HUES64 (cell line): ENCODE measurements around the gene GALNT10.

Experiments used
- H3K27ac ChIP-seq: 2 replicates; pipeline ENCODE4 v1.7.0; 2013; ENCODE audit warnings: low read depth, low read length, inconsistent platforms
- H3K27me3 ChIP-seq: 2 replicates; pipeline ENCODE4 v1.6.1; 2013; ENCODE audit warnings: mild to moderate bottlenecking, low read length; ENCODE audit not compliant: insufficient read depth
- H3K36me3 ChIP-seq: 2 replicates; pipeline ENCODE4 v1.6.1; 2013; ENCODE audit warnings: mild to moderate bottlenecking, low read length; ENCODE audit not compliant: insufficient read depth
- H3K4me1 ChIP-seq: 2 replicates; pipeline ENCODE4 v1.6.1; 2013; ENCODE audit warnings: mild to moderate bottlenecking, low read length, moderate library complexity; ENCODE audit not compliant: insufficient read depth
- H3K4me3 ChIP-seq: 2 replicates; pipeline ENCODE4 v1.5.1; 2013; ENCODE audit warnings: mild to moderate bottlenecking, low read length, moderate library complexity
- H3K9ac ChIP-seq: 2 replicates; pipeline ENCODE4 v1.6.1; 2013; ENCODE audit warnings: mild to moderate bottlenecking, low read depth, low read length
- H3K9me3 ChIP-seq: 2 replicates; pipeline ENCODE4 v1.6.1; 2013; ENCODE audit warnings: low read depth, low read length; ENCODE audit not compliant: insufficient read depth
- WGBS: fragments of 150-250, 120-280 bp; methylation state at CpG from one replicate; pipeline ENCODE4 v1.1.7; 2013; ENCODE audit warnings: missing lambda C conversion rate; 5-methylcytosine and 5-hydroxymethylcytosine counted together

GALNT10 gene

GRCh38 chr5:154253807-154254206, 63.3 kb downstream of the GALNT10 start:
- no peak overlapping the region for H3K9ac ChIP-seq
- H3K9me3 ChIP-seq, result no peaks in the 10 kb centered on the region
- 84% methylated on average over 2 of the region's 2 CpGs for WGBS
- no peaks in the 10 kb centered on the region for H3K36me3 ChIP-seq
- peaks cover 8% of the 10 kb centered on the region for H3K4me1 ChIP-seq
- no peaks in the 10 kb centered on the region for H3K27me3 ChIP-seq
- H3K4me3 ChIP-seq, result no peak overlapping the region
- H3K27ac ChIP-seq, result no peak overlapping the region

DNA sequence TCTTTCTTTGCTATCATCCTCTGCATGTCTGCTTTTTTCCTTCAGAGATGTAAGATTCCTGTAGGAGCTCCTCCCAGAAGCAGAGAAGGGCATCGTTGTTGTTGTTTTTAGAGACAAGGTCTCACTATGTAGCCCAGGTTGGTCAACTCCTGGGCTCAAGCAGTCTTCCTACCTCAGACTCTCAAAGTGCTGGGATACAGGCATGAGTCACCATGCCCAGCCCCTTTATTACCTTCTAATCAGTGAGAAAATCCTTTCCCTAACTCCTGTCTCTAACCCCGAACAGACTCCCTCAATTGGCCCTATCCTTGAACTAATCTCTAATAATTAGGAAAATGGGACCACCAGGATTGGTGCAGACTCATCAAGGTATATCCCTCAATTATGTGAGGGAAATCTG, 64.4 kb downstream of the GALNT10 start:
- Histone ChIP-seq H3K27me3 (no peaks in the 10 kb centered on the region), H3K9me3 (no peaks in the 10 kb centered on the region), H3K4me1 (peaks cover 19% of the 10 kb centered on the region), H3K9ac (no peak overlapping the region), H3K4me3 (no peak overlapping the region), H3K27ac (no peak overlapping the region), H3K36me3 (no peaks in the 10 kb centered on the region)
- WGBS, result 95% methylated on average over 2 of the region's 2 CpGs

GRCh38 chr5:154257046-154257445, 66.5 kb downstream of the GALNT10 start:
- Histone ChIP-seq H3K9me3 (no peaks in the 10 kb centered on the region), H3K9ac (no peak overlapping the region), H3K36me3 (no peaks in the 10 kb centered on the region), H3K4me3 (no peak overlapping the region), H3K27ac (no peak overlapping the region), H3K4me1 (peaks cover 41% of the 10 kb centered on the region), H3K27me3 (no peaks in the 10 kb centered on the region)
- WGBS, result 86% methylated on average over 2 of the region's 2 CpGs

- H3K27ac ChIP-seq, result no peak overlapping the region
- peaks cover 41% of the 10 kb centered on the region for H3K4me1 ChIP-seq
- H3K36me3 ChIP-seq, result no peaks in the 10 kb centered on the region
- H3K27me3 ChIP-seq, result no peaks in the 10 kb centered on the region
- H3K9ac ChIP-seq, result no peak overlapping the region
- no peak overlapping the region for H3K4me3 ChIP-seq
- H3K9me3 ChIP-seq, result no peaks in the 10 kb centered on the region
- WGBS, result 79% methylated on average over 2 of the region's 2 CpGs
Measured at GRCh38 chr5:154258531-154259217, 68.1 kb downstream of the GALNT10 start.

- Histone ChIP-seq H3K9me3 (no peaks in the 10 kb centered on the region), H3K9ac (no peak overlapping the region), H3K36me3 (no peaks in the 10 kb centered on the region), H3K27me3 (no peaks in the 10 kb centered on the region), H3K4me1 (peaks cover 47% of the 10 kb centered on the region), H3K4me3 (no peak overlapping the region), H3K27ac (no peak overlapping the region; the same call in 1 of the 2 replicates)
- WGBS, result 45% methylated on average over 6 of the region's 6 CpGs
Measured at GRCh38 chr5:154260224-154260927, 69.8 kb downstream of the GALNT10 start.

- no peak overlapping the region for H3K4me3 ChIP-seq
- H3K27me3 ChIP-seq, result no peaks in the 10 kb centered on the region
- H3K27ac ChIP-seq, result no peak overlapping the region
- H3K36me3 ChIP-seq, result no peaks in the 10 kb centered on the region
- H3K4me1 ChIP-seq, result peaks cover 52% of the 10 kb centered on the region
- no peaks in the 10 kb centered on the region for H3K9me3 ChIP-seq
- WGBS, result 91% methylated on average over 2 of the region's 2 CpGs
- H3K9ac ChIP-seq, result no peak overlapping the region
Measured at GRCh38 chr5:154262342-154262741, 71.8 kb downstream of the GALNT10 start.

- Histone ChIP-seq H3K9me3 (no peaks in the 10 kb centered on the region), H3K27ac (no peak overlapping the region), H3K4me3 (no peak overlapping the region), H3K4me1 (peaks cover 42% of the 10 kb centered on the region), H3K9ac (no peak overlapping the region), H3K36me3 (no peaks in the 10 kb centered on the region), H3K27me3 (no peaks in the 10 kb centered on the region)
- WGBS, result 90% methylated on average over 3 of the region's 5 CpGs
Measured at GRCh38 chr5:154264549-154265196, 74.1 kb downstream of the GALNT10 start.

GRCh38 chr5:154265197-154265773, 74.8 kb downstream of the GALNT10 start:
- Histone ChIP-seq H3K36me3 (no peaks in the 10 kb centered on the region), H3K9me3 (no peaks in the 10 kb centered on the region), H3K4me1 (peaks cover 36% of the 10 kb centered on the region), H3K4me3 (no peak overlapping the region), H3K27ac (no peak overlapping the region), H3K27me3 (no peaks in the 10 kb centered on the region), H3K9ac (no peak overlapping the region)
- 96% methylated on average over 2 of the region's 2 CpGs for WGBS

GRCh38 chr5:154267516-154267915, 77.0 kb downstream of the GALNT10 start:
- Histone ChIP-seq H3K9ac (no peak overlapping the region), H3K4me1 (peaks cover 18% of the 10 kb centered on the region), H3K27ac (no peak overlapping the region), H3K9me3 (no peaks in the 10 kb centered on the region), H3K36me3 (no peaks in the 10 kb centered on the region), H3K27me3 (no peaks in the 10 kb centered on the region), H3K4me3 (no peak overlapping the region)

DNA sequence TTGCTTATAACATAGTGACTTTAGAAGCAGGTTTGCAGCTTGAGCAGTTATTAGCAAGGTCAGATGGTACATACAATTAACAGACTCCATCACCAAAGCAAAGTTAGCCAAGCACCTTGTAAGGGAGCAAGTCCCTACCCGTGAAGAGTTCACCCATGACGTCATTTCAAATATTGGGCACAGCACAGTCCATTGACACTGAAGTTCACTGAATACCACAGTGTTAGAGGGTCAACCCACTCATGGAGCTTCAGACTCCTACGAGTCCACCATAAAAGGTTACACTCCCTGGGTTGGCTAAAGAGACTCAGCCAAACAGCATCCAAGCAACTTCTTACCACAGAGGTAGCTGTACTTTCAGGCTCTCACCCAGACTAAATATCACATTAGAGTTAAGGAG, 77.5 kb downstream of the GALNT10 start:
- Histone ChIP-seq H3K4me1 (peaks cover 18% of the 10 kb centered on the region), H3K4me3 (no peak overlapping the region), H3K36me3 (no peaks in the 10 kb centered on the region), H3K27ac (no peak overlapping the region), H3K9ac (no peak overlapping the region), H3K9me3 (no peaks in the 10 kb centered on the region), H3K27me3 (no peaks in the 10 kb centered on the region)
- WGBS, result 92% methylated on average over 3 of the region's 3 CpGs

DNA sequence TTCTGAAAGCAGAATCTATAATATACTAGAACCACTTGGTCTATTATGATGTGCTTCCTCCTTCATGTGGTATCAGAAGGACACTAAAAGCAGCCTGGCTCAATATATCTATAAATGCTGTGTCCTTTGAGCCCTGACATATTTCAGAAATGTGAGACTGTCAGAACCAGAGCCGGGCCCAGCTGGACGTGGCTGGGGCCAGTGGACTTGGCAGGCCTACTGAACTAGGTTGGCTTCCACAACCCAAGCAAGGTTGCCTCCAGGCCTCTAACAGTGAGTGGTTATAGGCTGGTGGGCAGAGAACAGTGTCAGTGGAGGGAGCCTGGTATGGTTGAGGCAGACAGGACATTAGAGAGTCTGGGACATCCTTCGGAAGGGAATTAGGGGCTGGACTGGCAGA, 78.9 kb downstream of the GALNT10 start:
- H3K36me3 ChIP-seq, result no peaks in the 10 kb centered on the region
- H3K27me3 ChIP-seq, result no peaks in the 10 kb centered on the region
- peaks cover 18% of the 10 kb centered on the region for H3K4me1 ChIP-seq
- H3K9ac ChIP-seq, result no peak overlapping the region
- H3K4me3 ChIP-seq, result no peak overlapping the region
- H3K9me3 ChIP-seq, result no peaks in the 10 kb centered on the region
- WGBS, result 94% methylated on average over 3 of the region's 3 CpGs
- no peak overlapping the region for H3K27ac ChIP-seq
